NCI-H2171 (cell line): Measurements from ENCODE around the gene RPL27.

Experiments used
- DNase-seq: peaks from one replicate; lab custom pipeline; 2025; lab: John Stamatoyannopoulos, UW

Gene RPL27

DNA sequence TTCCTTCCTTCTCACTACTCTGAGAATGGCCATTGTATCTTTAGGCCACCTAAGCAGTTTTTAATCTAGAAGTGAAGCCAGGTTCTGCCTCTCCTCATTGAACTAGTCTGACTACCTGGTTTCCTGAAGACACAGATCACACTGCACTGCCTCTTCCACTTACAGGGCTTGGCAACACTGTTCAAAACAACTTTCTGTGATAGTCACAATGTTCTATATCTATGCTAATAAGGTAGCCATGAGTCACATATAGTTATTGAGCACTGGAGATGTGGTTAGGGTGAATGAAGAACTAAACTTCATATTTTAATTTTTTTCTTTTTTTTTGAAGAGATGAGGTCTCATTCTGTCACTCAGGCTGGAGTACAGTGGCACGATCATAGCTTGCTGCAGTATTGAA, 53.8 kb downstream of the RPL27 start:
- no peak for DNase-seq
